ENCODE data around the gene VSTM2B.

Gene VSTM2B

DNA sequence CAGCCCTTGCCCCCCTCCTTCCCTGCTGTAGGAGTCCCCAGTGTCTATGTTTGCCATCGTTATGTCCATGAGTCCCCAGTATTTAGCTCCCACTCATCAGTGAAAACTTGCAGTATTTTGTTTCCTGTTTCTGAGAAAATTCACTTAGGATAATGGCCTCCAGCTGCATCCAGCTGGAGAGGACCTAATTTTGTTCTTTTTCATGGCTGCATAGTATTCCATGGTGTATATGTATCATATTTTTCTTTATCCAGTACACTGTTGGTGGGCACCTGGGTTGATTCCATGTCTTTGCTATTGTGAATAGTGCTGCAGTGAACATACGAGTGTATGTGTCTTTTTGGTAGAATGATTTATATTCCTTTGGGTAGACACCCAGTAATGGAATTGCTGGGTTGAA lies 62.3 kb downstream of the VSTM2B start:
- DNase-seq (ENCODE audit: low read depth, low spot score): no peak

DNA sequence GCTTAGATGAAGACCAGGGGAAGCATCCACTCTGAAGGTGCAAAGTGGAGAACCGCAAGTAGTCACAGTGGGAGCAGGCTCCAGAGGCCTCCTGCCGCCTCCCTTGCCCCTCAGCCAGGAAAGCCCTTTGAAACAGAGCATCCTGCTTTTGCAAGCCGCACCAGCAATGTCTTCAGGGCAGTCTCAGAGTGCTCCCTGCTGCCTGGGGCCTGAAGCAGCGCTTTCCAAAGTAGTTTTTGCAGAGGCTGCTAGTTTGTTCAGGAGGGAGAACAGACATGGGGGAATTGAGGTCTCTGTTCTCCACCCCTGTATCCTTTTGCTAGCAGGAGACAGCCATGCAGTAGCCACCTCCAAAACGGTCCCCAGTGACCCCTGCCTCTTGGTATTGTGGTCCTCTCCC lies 64.5 kb downstream of the VSTM2B start:
- no peak for DNase-seq (ENCODE audit: low read depth, low spot score)

DNA sequence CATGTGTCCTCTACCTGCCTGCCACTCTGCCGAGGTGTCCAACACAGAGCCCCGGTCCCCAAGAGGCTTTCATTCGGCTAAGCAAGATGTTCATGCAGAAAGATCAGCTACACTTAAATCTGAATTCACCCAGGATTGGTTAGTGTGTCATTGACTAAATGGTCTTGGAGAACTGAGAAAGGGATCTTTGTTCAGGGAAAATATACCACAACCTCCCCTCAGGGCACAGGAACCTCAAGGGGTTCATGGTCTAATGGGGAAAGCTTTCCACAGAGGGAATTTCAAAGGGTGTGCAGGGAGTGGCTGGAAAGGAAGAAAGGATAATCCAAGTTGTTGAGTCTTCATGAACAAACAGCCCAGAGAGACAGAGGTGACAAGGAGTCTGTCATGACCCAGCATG lies 65.9 kb downstream of the VSTM2B start:
- no peak for DNase-seq (ENCODE audit: low read depth, low spot score)

DNA sequence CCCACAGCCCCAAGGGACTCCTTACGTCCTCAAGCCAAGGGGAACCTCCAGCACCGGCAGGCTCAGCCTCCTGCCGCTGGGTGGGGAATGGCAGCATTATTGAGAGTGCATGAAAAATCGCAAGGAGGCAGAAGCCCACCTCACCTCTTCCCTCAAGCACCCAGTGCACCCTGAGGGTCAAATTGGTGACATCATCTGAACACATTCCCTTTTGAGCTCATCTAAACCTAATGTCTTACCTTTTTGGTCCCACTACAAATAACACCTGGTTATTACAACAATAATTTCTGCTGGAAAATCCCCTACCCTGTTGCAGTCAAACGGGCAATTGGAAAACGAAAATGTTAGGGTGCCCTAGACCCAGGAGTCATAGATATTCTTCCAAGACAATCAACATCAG lies 68.1 kb downstream of the VSTM2B start:
- no peak for DNase-seq (ENCODE audit: low read depth, low spot score)

- DNase-seq (ENCODE audit: low read depth, low spot score): no peak
Observed at GRCh38 chr19:29596080-29596727, 70.4 kb downstream of the VSTM2B start.

DNA sequence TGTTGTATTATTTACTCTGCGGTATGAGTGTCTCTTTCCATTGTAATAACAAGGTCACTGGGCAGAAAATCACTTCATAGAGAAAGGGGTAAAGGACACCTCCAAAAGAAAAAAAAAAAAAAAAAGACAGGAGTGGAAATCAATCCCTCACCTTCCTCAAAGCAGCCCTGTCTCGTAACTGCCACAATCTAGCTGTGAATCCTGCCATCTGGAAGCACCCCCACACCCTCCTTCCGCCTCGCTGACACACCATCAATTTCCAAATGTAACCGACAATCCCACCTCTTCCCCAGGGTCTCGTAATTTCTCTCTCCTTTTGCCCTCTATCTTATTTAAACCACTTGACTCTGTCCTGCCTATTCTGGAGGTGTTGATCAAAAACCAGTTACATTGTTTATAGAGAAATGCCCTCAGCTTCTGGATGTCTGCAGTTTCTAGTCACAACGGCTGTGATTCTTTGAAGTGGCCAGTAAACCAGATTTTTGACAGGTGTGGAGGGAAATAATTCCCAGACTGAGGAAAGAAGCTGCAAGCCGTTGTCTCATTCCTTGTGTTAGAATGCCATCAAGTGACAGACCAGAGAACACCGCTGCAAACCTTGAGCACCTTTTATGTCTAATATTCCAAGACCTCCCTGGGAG lies 71.2 kb downstream of the VSTM2B start:
- DNase-seq (ENCODE audit: low read depth, low spot score): no peak

DNA sequence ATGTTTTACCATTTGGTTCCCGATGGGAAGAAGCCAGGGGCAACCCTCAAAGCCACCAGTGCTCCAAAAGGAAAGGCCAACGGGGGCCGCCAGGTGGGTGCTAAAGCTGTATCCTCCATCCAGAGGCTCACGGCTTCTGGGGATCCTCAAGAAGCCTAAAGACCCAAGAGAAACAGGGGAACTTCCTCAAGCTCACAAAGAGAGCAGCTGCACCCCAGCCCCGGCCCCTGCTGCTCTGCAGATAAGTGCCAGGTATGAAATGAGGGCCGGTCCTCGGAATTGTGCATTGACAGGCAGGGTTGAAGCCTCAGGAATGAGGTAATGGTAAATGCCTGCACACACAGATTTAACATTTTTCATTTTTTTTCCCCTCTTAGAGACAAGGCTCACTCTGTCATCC lies 72.2 kb downstream of the VSTM2B start:
- DNase-seq (ENCODE audit: low read depth, low spot score): no peak

DNA sequence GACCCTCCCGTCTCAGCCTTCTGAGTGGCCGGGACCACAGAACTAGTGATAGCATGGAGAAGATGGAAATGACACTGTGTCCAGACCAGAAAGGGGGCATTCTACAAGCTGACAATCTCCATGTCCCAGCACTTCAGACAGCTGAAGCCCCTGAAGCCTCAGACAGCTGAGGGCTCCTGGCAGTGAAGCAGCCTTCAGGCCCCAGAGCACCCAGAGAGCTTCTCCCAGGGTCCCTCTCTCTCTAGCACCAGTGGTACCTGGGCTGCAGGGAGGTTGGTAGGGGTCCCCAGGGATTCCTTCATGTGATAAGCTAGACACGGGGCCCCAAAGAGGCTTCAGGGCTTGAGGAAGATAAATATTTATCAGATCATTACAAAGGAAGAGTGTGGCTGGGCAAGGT lies 72.7 kb downstream of the VSTM2B start:
- DNase-seq (ENCODE audit: low read depth, low spot score): no peak

DNA sequence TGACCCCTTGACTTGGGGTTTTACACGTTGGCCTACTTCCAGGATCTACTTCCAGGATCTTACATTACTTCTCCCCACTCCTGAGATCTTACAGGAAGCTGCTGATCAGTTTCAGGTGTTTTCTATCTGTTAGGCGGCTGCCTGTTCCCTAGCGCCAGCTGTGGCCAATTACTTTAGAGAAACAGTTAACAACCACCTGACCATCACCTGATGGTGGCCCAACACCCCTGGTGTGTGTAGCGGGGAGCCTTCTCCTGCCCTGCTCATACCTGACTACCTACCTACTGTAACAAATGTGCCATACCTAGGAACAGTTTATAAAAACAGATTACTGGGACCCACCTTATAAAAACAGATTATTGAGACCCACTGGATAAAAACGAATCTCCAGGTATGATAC lies 77.5 kb downstream of the VSTM2B start:
- no peak for DNase-seq (ENCODE audit: low read depth, low spot score)

- peak; percentile 99 for DNase-seq (ENCODE audit: low read depth, low spot score)
Observed at GRCh38 chr19:29605653-29606419, 80.0 kb downstream of the VSTM2B start, which contains the start of gene POP4. Gene POP4 (plus strand): TSS chr19:29606283. CDS start chr19:29606319, 36 bp downstream.

GRCh38 chr19:29606420-29606747 lies 80.6 kb downstream of the VSTM2B start:
- DNase-seq (ENCODE audit: low read depth, low spot score): no peak

DNA sequence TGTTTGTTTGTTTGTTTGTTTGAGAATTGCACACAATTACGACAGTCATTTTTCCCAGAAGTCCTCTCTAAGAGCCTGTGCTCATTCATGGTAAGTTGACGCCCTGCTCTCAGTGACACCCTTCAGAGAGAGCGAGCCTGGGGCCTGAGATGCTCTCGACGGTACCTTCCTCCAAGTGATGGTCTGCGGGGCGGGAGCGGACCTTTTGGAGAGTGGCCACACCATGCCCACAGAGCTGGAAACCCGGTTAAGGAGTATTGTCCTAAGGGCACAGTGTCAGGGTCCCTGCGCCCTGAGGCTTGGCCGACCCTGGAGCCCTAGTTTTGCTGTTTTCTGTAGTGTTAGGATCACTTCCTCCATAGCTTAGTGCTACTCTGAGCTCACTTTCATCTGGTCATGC lies 83.8 kb downstream of the VSTM2B start:
- DNase-seq (ENCODE audit: low read depth, low spot score): no peak

GRCh38 chr19:29610213-29610573 lies 84.4 kb downstream of the VSTM2B start:
- DNase-seq (ENCODE audit: low read depth, low spot score): no peak

DNA sequence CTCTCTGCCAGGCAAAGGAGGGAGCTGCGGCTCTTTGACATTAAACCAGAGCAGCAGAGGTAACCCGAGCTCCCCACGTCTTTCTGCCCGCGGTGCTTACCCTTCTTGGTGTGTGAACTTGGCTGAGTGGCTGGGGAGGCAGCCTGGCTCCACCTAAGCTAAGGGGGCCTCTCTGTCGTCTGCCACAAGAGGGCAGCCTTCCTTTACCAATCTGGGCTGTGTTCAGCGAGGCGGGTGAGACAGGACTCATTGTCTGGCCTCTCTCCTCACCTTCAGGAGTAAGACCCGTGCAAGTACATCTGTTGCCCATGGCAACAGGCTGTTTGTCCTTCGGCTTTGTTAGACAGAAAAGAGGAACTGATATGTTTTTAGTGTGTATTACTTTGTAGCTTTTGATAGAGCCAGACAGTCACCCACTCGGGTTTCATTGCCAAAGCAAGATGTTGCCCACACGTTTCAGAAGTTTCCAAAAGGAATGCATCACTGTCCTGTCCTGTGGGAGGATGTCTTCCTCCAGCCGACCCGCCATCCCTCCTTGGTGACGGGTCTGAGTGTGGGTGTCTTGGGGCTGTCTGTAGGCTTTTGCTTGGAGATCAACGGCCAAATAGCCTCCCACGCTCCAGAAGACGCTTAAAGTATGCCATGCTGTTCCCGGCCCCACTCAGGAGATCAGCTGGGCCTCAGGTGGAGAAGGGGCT lies 84.9 kb downstream of the VSTM2B start:
- peak; percentile 73 for DNase-seq (ENCODE audit: low read depth, low spot score)

DNA sequence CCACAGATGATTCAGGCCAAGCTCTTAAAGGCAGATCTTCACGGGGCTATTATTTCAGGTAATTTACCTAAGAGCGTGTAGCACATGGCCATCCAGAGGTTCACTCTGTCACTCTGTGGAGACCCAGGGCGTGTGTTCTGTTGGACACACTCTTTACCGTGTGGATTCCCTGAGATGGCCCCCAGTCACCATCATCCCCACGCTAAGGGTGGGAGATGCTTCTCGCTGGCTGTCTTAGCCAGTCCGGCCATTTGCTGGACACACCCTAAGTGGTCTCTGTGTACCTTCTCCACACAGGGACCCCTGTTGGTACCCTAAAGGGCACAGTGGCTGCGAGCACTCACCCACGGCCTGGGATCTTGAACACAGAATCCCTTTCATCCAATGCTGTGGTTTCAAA lies 86.3 kb downstream of the VSTM2B start:
- DNase-seq (ENCODE audit: low read depth, low spot score): no peak

DNA sequence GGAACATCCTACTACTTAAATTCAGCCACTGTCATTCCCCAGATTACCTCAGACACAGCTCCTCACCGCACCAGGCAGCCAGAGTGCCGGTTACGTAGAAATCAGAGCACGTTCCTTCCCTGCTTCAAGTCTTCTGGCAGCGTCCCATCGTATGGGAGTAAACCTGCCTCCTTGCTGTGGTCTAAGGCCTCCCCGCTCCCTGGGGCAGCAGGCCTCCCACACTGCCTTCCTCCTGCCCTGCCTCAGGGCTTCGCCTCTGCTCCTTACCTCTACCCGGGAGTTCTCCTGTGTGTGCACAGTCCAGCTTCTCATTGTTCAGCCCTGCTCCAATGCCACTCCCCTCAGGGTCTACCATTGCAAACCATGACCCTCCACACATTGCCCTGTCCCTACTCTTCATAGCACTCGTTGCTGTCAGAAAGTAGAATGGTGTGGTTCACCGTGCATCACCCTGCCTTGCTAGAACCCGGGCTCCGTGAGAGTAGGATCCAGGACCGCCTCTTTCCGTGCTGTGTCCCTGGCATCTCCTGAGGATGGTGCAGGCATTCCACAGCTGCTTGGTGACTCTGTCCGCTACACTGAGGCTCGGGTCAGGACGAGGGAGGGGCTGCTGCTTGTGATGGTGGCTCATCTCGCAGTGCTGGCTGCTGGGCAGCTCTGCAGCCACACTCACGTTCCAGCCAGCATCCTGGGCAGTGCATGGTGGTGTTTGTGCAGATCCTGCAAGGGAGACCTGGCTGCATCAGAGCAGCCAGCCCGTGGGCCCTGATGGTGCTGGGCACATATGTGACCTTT lies 87.2 kb downstream of the VSTM2B start:
- no peak for DNase-seq (ENCODE audit: low read depth, low spot score)

DNA sequence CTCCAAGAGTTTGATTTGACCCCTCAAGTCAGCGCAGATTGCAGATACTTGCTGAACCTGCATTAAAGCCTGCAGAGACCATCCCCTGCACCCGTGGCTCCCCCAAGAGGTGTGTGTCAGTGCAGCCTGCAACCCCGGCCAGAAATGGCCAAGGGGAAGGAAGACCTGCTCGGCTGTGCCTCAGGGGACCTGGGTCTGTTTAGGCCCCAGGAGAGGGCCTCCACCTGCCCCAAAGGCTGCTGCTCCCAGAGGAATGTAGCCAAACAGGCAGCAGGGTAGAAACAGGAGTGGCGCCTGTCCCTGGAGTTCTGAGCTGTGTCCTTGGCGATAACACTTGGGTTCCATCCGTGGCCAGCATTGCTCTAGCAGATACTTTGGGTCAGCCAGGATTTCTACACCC lies 88.3 kb downstream of the VSTM2B start:
- DNase-seq (ENCODE audit: low read depth, low spot score): no peak
